Astrocyte of the spinal cord (primary cell): ENCODE measurements around the gene HMG20B.

Source experiments
- DNase-seq: peaks from one replicate; pipeline ENCODE4 v3.0.0; 2011; ENCODE audit warnings: low read depth, low spot score
- H3K4me3 ChIP-seq: 2 replicates; pipeline ENCODE4 v1.5.1; 2011; ENCODE audit warnings: low read depth, mild to moderate bottlenecking, low read length, moderate library complexity
- CTCF ChIP-seq: IDR thresholded peaks from 2 replicates; pipeline ENCODE4 v1.5.1; 2012; ENCODE audit warnings: low read depth, mild to moderate bottlenecking, low read length, inconsistent platforms
- in situ Hi-C: cut with HindIII; loops from 2 replicates; pipeline ENCODE4 v1.10.0; 2017; ENCODE audit warnings: low sequenced_read_pairs

HMG20B gene

GRCh38 chr19:3604227-3604986, 31.7 kb downstream of the HMG20B start:
- H3K4me3 ChIP-seq: no peak overlapping the region
- no peak for TF ChIP-seq CTCF
- no peak for DNase-seq
- in situ Hi-C loops: no loop called here

- H3K4me3 ChIP-seq: peak overlapping the region; percentile 63
- TF ChIP-seq CTCF: no peak
- no peak for DNase-seq
- in situ Hi-C loops: no loop called here
These were observed 32.2 kb downstream of the HMG20B start for GRCh38 chr19:3604987-3605343.

GRCh38 chr19:3605361-3605760, 32.6 kb downstream of the HMG20B start:
- TF ChIP-seq CTCF: no peak
- no peak for DNase-seq
- in situ Hi-C loops: no loop called here
- H3K4me3 ChIP-seq: peak overlapping the region; percentile 63

- H3K4me3 ChIP-seq: peak overlapping the region; percentile 63
- DNase-seq: no peak
- TF ChIP-seq CTCF: no peak
- in situ Hi-C loops: no loop called here
These were observed 33.0 kb downstream of the HMG20B start for GRCh38 chr19:3605770-3606169.

GRCh38 chr19:3606174-3606689, 33.5 kb downstream of the HMG20B start:
- H3K4me3 ChIP-seq: peak overlapping the region; percentile 63
- in situ Hi-C loops: no loop called here
- DNase-seq: no peak
- no peak for TF ChIP-seq CTCF

- TF ChIP-seq CTCF: no peak
- in situ Hi-C loops: no loop called here
- peak; percentile 66 for DNase-seq
- peak within 1 kb of the TSS; percentile 63 for H3K4me3 ChIP-seq
These were observed 34.0 kb downstream of the HMG20B start, which contains the start of gene TBXA2R for GRCh38 chr19:3606690-3607289. Gene TBXA2R (minus strand): TSS chr19:3606875. CDS start chr19:3600634, 6,241 bp downstream.
